Urothelium cell line (cell line): ENCODE data around the gene SP4.
A peak's percentile ranks its signal among the peaks of the same experiment; 100 is the strongest.
"Not testable (repeated sequence)": the region's sequence is repeated elsewhere in the genome, so short reads cannot be mapped to it uniquely, and the experiment has no call there.

Experiments
- DNase-seq: peaks from one replicate; pipeline ENCODE4 v3.0.0; 2011; ENCODE audit warnings: low spot score, mixed read lengths
- FAIRE-seq: peaks from 2 replicates; lab custom pipeline; 2011; peaks lifted over from hg19 to GRCh38; lab: Jason Lieb, UNC

SP4 gene

DNA sequence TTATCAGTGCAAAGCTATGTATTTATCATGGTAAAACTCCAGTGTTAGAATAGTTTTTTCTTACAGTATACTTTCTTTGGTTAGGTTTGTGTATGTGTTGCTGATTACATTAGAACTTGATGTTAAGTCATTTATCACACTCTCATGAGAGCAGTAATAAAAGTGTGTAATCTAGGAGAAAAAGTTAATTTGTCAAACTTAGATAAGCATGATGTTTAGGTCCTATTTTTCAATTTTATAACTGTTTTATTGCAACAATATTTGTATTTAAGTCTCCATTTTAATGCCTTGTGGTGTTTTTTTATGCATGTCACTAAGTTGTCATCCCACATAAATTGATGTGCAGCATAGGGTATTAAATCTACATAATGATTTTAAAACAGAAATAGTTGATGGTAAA lies 86.2 kb downstream of the SP4 start:
- DNase-seq (no peak), FAIRE-seq (no peak)

- no peak for DNase-seq
- no peak for FAIRE-seq
These were observed 96.8 kb downstream of the SP4 start for GRCh38 chr7:21524680-21525079.

GRCh38 chr7:21526007-21526406 lies 98.1 kb downstream of the SP4 start:
- FAIRE-seq (no peak), DNase-seq (peak; percentile 9)

- FAIRE-seq (no peak), DNase-seq (no peak)
These were observed 98.6 kb downstream of the SP4 start for GRCh38 chr7:21526448-21526847.

DNA sequence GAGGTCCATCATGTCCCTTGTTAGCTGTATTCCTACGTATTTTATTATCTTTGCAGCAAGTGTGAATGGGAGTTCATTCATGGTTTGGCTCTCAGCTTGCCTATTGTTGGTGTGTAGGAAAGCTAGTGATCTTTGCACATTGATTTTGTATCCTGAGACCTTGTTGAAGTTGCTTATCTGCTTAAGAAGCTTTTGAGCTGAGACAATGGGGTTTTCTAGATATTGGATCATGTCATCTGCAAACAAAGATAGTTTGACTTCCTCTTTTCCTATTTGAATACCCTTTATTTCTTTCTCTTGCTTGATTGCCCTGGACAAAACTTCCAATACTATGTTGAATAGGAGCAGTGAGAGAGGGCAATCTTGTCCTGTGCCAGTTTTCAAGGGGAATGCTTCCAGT lies 104.6 kb downstream of the SP4 start:
- not testable (repeated sequence) for DNase-seq, FAIRE-seq

DNA sequence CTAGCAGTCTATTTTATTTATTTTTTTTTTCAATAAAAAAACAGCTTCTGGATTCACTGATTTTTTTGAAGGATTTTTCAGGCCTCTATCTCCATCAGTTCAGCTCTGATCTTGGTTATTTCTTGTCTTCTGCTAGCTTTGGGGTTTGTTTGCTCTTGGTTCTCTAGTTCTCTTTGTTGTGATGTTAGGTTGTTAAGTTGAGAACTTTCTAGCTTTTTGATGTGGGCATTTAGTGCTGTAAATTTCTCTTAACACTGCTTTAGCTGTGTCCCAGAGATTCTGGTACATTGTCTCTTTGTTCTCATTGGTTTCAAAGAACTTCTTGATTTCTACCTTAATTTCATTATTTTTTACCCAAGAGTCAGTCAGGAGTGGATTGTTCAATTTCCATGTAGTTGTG lies 105.8 kb downstream of the SP4 start:
- not testable (repeated sequence) for FAIRE-seq, DNase-seq

GRCh38 chr7:21536445-21537118 lies 108.7 kb downstream of the SP4 start:
- DNase-seq, FAIRE-seq: not testable (repeated sequence)

DNA sequence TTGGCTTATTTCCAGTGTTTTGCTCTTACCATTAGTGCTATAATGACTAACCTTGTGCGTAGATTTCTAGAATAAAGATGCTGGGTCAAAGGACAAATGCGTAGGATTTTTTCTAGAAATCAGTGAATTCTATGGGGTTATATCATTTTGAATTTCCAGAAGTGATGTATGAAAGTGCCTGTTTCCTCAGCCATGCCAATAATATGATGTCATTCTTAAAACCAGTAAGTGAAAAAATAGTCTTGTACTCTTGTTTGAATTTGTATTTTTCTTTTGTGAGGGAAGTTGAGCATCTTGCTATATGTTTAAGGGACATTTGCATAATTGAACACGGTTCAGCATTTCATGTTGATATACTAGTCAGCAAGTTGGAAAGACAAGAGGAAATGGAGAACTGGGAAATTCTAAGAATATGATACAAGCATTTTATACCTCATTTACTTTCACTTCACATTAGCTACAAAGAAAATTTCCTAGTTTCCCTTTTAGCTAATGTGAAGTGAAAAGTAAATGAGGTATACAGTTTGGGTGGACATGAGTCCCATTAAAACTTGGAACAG lies 111.1 kb downstream of the SP4 start:
- DNase-seq = no peak

GRCh38 chr7:21542891-21543527 lies 115.1 kb downstream of the SP4 start, which contains the start of gene DNAH11:
DNAH11 (plus strand) TSS chr7:21543039; CDS start chr7:21543246, 207 bp downstream.
- DNase-seq (no peak), FAIRE-seq (no peak)

More for the DNA sequence above, 111.1 kb downstream of the SP4 start:
- no peak for FAIRE-seq

DNA sequence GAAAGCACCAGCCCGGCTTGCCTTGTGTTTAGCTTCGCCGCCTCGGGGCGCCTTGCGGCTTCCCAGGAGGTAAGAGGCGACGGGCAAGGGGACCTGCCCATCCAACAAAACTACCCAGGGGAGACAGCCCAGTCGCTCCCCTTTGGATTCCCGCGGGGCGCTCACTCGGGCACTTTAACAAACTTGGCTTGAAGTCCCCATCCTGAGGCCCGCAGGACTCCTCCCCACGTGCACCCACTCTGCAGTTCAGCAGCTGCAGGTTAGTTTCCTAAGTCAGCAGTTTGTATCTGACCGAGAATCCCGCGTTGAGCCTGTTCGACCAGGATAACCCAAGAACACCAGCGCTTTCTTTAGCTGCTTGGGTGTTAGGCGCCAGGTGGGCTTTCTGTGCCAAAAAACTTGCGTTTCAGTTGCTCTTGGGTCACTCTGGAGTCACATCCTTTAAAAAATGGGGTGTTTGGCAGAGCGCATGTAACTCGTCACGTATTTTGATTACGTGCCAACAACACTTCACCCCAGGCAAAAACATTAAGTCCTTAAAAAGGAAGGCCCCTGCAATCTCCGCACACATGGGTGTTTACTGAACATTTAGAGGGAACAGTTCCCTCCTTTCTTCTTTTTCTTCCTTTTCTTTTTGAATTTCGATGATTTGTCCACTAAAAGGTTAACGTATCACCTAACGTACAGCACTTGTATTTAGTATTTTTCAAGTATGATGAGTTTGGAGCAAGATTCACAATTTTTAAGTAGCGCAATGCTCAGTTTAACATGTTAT lies 115.8 kb downstream of the SP4 start:
- FAIRE-seq = no peak
- DNase-seq = no peak

GRCh38 chr7:21544303-21544656 lies 116.4 kb downstream of the SP4 start:
- no peak for FAIRE-seq
- DNase-seq = no peak

DNA sequence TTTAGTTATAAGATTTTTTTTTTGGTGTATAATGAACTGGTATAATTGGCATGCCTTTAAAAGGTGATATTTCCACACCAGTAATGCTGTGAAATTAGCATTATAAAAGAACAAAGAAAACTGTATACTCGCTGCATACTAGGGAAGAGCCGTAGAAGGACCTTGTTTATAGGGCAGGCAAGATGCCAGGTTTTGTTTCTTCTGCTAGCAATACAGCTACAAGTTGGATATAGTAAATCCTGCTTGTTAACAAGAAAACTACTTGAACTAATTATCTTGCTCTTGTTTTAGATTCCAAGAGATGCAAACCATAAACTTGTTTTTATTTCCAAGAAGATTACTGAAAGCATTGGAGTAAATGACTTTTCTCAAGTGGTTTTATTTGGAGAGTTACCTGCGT lies 116.8 kb downstream of the SP4 start:
- no peak for DNase-seq
- FAIRE-seq = no peak

GRCh38 chr7:21547501-21547900 lies 119.6 kb downstream of the SP4 start:
- DNase-seq = no peak
- no peak for FAIRE-seq

DNA sequence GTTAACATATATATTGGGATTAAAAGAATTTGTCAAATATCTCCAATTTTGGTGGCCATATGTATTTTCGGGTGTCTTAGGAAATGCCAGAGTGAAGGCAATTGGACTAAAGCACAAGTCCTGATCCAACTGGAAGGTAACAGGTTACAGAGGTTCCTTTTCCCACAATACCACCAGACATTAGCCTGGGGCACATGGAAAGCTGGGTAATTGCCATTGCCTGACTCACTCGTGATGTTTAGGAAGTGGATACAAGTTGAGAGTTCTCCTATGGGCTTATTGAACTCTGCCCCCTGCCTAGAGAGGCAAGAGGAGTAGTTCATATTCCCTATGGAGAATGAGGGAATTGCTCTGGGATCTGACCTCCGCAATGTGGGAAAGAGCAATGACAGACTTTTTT lies 120.6 kb downstream of the SP4 start:
- FAIRE-seq = no peak
- DNase-seq = no peak

- DNase-seq (no peak), FAIRE-seq (no peak)
These were observed 122.2 kb downstream of the SP4 start for GRCh38 chr7:21550076-21550475.

DNA sequence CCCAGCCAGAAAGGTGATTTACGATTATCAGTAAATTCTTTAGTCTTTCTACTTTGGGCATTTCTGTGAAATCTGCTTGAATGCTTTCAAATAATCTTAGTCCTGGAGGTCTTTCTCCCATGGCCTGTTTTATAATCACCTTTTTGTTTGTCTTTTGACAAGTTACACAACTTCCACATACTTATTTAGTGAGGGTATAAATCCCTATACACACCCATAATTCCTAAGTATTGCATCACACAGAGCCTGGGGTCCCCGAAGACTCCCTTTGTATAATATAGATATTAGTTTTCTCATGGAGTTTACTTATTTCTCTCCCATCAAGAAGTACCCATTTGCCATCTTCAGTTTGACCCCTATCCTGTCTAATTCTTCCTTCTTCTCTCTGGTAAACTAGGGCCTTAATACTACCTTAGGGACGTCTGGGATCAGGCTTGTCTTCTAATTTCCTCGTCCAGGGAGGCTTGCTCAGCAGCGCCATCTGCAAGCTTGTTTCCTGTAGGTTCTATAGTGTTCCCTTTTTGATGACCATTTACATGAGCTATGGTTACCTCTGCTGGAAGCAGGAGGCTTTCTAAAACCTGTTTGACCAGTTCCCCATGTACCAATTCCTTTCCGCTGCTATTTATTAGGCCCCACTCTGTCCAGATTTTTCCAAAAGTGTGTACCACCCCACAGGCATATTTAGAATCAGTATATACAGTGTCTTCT lies 123.1 kb downstream of the SP4 start:
- DNase-seq (no peak), FAIRE-seq (no peak)

GRCh38 chr7:21562385-21562784 lies 134.5 kb downstream of the SP4 start:
- FAIRE-seq = no peak
- DNase-seq = no peak
